Measurements from ENCODE around the gene KLRG1. TPM values are rescaled to one million over a fixed set of nuclear protein-coding genes. Genes with fewer than 3 reads are reported as not detected.

KLRG1 gene
- total RNA-seq, 2 experiments from 2014 or later: 3.9 to 5.2 TPM

DNA sequence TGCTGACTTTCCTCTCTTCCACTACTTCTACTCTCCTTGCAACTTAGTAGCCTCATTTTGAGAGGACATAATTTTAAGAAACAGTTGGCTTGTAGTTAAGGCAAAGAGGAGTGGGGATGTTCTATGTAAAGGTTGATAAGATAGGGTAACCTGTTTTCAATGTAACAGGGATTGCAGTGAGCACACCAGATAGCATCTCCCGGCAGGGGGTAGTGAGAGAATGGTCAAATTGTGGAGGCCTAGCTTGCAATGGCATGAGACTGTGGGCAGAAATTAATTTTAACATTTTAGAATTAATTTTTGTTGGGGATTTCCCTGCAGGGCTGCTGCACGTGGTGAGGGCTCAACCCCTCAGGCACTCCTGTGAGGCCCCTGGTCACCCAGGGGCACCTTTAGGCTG, 41.4 kb downstream of the KLRG1 start:
- intact Hi-C loops (cut with micrococcal nuclease): no loop called here
- Mint-ChIP-seq H3K27me3 (ENCODE audit: low read depth) (no peaks in the 10 kb centered on the region), H3K27ac (peak overlapping the region; percentile 55), H3K36me3 (ENCODE audit: low read depth) (peaks cover 13% of the 10 kb centered on the region), H3K9me3 (peaks cover 3% of the 10 kb centered on the region), H3K4me1 (ENCODE audit: low read depth) (peaks cover 56% of the 10 kb centered on the region), H3K4me3 (no peak overlapping the region)
- CTCF ChIA-PET: interaction anchor here (1.4 to 4.2 kb wide), 2 partner anchors 9 to 80 kb away, joined by 3 to 34 read pairs; partner anchors contain the start of gene M6PR
- no peak for DNase-seq

DNA sequence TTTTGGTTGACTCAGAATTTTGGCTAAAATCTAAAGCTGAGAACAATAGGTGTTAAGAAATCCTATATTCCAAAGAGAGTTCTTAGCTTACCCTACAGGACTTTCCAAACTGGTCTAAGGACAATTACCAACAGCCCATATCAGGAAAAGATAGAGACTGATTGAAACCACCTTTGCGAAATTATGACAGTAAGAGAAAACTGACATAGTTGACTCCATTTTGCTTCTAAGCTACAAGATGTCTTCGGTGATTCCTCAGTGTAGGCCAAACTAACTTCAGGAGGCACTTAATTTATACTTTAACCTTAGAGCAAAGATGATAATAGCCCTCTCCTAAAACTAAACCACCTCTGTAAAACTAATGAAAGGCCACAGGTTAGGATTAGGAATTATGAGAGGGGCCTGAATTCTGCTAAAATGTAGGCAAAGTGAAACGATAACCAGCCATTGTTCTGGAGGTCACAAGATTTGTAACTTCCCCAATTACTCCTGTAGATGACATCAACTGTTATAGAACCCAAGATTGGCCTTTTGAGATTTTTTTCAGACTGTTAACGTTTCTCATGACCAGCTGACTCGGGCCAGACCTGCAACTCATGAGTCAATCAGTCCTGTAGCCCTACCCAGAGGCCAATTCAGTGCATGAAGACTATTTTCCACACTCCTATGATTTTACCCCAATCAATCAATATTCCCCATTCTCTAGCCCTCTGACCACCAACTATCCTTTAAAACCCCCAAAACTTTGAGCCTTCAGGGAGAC, 43.0 kb downstream of the KLRG1 start:
- H3K4me3 Mint-ChIP-seq: no peak overlapping the region
- peak; percentile 31 for DNase-seq
- CTCF ChIA-PET: interaction anchor here (0.6 to 7.0 kb wide), 9 partner anchors 9 to 115 kb away, joined by 3 to 191 read pairs (median 5); partner anchors contain the start of gene M6PR
- H3K27me3 Mint-ChIP-seq (ENCODE audit: low read depth): no peaks in the 10 kb centered on the region
- H3K4me1 Mint-ChIP-seq (ENCODE audit: low read depth): peaks cover 64% of the 10 kb centered on the region
- peak overlapping the region; percentile 41 for H3K27ac Mint-ChIP-seq
- H3K36me3 Mint-ChIP-seq (ENCODE audit: low read depth): peaks cover 13% of the 10 kb centered on the region
- H3K9me3 Mint-ChIP-seq: peaks cover 3% of the 10 kb centered on the region
- intact Hi-C loops (cut with micrococcal nuclease): no loop called here

DNA sequence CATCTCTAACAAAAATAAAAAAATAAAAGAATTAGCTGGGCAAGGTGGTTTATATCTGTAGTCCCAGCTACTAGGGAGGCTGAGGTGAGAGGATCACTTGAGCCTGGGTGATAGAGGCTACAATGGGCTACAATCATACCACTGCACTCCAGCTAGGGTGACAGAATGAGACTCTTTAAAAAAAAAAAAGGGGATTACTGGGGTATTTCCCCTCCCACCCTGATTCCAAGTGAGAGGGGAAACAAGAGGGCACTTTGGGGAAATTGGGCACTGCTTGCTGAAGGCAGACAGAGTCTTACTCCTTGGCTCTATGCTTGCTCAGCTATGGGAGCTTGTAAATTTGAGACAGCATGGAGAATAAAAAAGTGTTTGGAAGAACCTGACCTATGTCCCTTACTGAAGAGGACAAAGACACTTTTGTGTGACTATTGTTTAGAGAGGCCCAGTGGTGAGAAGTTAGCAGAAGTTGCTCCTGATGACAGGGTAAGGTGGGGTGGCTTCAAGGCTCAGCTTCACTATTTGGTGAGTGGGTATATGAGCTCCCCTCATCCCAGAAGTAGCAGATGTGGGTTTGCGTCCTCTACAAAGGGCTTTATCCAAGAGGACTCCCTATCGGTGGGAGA, 44.0 kb downstream of the KLRG1 start:
- CTCF ChIA-PET: interaction anchor here (0.6 to 7.0 kb wide), 7 partner anchors 9 to 428 kb away, joined by 3 to 191 read pairs (median 5); partner anchors contain the start of gene M6PR
- DNase-seq: no peak
- Mint-ChIP-seq H3K9me3 (peaks cover 3% of the 10 kb centered on the region), H3K4me3 (no peak overlapping the region), H3K4me1 (ENCODE audit: low read depth) (peaks cover 64% of the 10 kb centered on the region), H3K36me3 (ENCODE audit: low read depth) (peaks cover 9% of the 10 kb centered on the region), H3K27me3 (ENCODE audit: low read depth) (no peaks in the 10 kb centered on the region), H3K27ac (no peak overlapping the region)
- intact Hi-C loops (cut with micrococcal nuclease): no loop called here

DNA sequence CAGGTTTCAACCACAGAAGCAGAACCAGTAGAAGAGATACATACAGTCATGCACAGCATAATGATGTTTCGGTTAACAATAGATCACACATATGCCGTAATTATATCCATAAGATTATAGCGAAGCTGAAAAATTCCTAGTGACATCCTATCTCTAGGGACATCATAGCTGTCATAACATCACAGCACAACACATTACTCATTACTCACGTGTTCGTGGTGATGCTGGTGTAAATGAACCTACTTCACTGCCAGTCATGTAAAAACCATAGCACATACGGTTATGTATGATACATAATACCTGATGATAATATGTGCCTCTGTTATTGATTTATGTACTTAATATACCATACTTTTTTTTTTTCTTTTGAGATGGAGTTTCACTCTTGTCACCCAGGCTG, 44.7 kb downstream of the KLRG1 start:
- DNase-seq: no peak
- Mint-ChIP-seq H3K27me3 (ENCODE audit: low read depth) (no peaks in the 10 kb centered on the region), H3K36me3 (ENCODE audit: low read depth) (peaks cover 5% of the 10 kb centered on the region), H3K27ac (no peak overlapping the region), H3K4me3 (no peak overlapping the region), H3K4me1 (ENCODE audit: low read depth) (peaks cover 66% of the 10 kb centered on the region), H3K9me3 (peaks cover 3% of the 10 kb centered on the region)
- CTCF ChIA-PET: interaction anchor here (0.9 to 7.0 kb wide), 3 partner anchors 15 to 83 kb away, joined by 3 to 191 read pairs (median 6); partner anchors contain the start of gene M6PR
- intact Hi-C loops (cut with micrococcal nuclease): no loop called here

DNA sequence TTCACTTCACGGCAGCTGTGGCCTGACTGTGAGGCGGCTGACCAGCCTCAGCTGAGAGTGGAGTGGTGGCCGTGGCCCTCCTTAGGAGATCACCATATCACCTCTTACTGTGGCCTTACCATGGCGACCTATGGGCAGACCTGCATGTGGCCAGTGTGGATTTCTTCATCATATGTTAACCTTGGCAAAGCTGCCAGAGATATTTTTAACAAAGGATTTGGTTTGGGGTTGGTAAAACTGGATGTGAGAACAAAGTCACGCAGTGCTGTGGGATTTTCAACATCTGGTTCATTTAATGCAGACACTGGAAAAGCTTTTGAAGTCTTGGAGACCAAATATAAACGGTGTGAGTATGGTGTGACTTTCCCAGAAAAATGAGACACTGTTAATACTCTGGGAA, 46.9 kb downstream of the KLRG1 start:
- peaks cover 3% of the 10 kb centered on the region for H3K9me3 Mint-ChIP-seq
- H3K4me3 Mint-ChIP-seq: no peak overlapping the region
- H3K36me3 Mint-ChIP-seq (ENCODE audit: low read depth): peaks cover 5% of the 10 kb centered on the region
- H3K27ac Mint-ChIP-seq: no peak overlapping the region
- DNase-seq: no peak
- no peaks in the 10 kb centered on the region for H3K27me3 Mint-ChIP-seq (ENCODE audit: low read depth)
- CTCF ChIA-PET: interaction anchor here (1.1 to 7.0 kb wide), 6 partner anchors 10 to 121 kb away, joined by 3 to 191 read pairs (median 4); partner anchors contain the start of genes M6PR and PHC1
- intact Hi-C loops (cut with micrococcal nuclease): no loop called here
- peaks cover 68% of the 10 kb centered on the region for H3K4me1 Mint-ChIP-seq (ENCODE audit: low read depth)

DNA sequence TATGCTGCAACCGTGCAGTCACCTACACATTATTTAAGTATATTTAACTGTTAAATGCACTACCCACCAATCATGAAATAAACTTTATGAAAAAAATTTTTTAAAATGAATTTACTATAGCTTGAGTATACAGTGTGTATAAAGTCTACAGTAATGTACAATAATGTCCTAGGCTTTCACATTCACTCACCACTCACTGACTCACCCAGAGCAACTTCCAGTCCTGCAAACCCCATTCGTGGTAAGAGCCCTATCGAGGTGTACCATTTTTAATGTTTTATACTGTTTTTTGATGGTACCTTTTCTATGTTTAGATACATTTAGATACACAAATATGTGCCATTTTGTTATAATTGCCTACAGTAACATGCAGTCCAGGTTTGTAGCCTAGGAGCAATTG, 48.1 kb downstream of the KLRG1 start:
- intact Hi-C loops (cut with micrococcal nuclease): no loop called here
- H3K4me1 Mint-ChIP-seq (ENCODE audit: low read depth): peaks cover 57% of the 10 kb centered on the region
- no peak overlapping the region for H3K4me3 Mint-ChIP-seq
- CTCF ChIA-PET: interaction anchor here (0.6 to 7.0 kb wide), 9 partner anchors 9 to 147 kb away, joined by 3 to 191 read pairs (median 10); partner anchors contain the start of genes KLRG1, M6PR and PHC1
- H3K27ac Mint-ChIP-seq: no peak overlapping the region
- peaks cover 5% of the 10 kb centered on the region for H3K36me3 Mint-ChIP-seq (ENCODE audit: low read depth)
- DNase-seq: no peak
- H3K9me3 Mint-ChIP-seq: peaks cover 3% of the 10 kb centered on the region
- H3K27me3 Mint-ChIP-seq (ENCODE audit: low read depth): no peaks in the 10 kb centered on the region

DNA sequence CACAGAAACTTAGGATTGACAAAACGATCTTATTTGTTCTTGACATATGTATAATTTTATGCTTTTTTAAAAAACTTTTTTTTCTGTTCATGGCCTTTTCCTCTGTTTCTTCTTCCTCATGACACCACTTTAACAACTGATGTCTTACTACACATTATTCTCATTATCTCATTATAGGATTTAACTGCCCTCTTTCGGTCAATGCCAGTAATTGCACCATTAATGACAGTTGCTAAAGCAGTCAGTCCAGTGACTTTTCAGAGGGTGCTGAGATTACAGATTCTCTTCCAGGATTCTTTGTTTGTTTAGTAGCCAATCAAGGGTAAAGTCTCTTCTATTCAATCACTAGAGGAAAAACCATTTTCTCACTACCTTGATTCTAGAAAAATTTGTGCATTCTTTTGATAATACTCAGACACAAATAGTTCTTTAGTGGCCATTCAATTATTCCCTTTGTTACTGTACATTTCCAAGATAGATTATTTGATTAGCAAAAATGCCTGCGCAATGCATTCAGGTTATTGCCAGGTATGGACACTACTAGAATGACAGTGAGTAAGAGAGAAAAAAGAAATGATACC, 50.1 kb downstream of the KLRG1 start:
- Mint-ChIP-seq H3K27me3 (ENCODE audit: low read depth) (no peaks in the 10 kb centered on the region), H3K36me3 (ENCODE audit: low read depth) (peaks cover 4% of the 10 kb centered on the region), H3K4me1 (ENCODE audit: low read depth) (peaks cover 42% of the 10 kb centered on the region), H3K9me3 (peaks cover 3% of the 10 kb centered on the region), H3K27ac (no peak overlapping the region), H3K4me3 (no peak overlapping the region)
- CTCF ChIA-PET: interaction anchor here (0.7 to 7.0 kb wide), 16 partner anchors 10 to 379 kb away, joined by 3 to 191 read pairs (median 5); partner anchors contain the start of genes KLRG1 and M6PR
- intact Hi-C loops (cut with micrococcal nuclease): loop anchor here (1.0 to 2.0 kb wide), 5 partner anchors 89 to 383 kb away; partner anchors contain the start of gene PHC1
- DNase-seq: no peak

DNA sequence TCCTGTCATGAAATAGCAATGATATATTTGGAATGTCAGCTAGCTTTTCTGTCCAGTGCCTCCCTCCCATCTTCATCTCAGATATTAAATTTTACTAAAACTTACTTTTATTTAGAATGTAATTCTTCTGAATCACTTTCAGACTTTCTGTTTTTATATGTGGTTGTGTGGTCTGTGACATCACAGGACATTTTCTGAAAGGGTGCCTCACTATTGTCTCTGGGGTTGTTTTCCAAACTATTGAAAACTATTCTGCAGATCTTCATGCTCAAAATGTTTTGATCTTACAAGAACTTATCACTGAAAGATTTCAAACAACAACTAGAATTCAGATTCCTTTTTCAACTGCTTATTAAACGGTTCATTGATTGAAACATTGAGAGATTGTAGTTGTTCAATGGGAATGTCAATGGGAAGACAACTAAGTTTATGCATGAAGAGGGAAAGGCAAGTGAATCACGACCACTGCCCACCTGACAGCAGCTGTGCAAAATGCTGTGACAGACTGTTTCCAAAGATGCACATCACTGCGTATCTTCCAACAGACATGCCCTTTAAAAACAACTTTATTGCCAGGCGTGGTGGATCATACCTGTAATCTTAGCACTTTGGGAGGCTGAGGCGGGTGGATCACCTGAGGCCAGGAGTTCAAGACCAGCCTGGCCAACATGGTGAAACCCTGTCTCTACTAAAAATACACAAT, 51.3 kb downstream of the KLRG1 start:
- H3K4me3 Mint-ChIP-seq: no peak overlapping the region
- no peaks in the 10 kb centered on the region for H3K36me3 Mint-ChIP-seq (ENCODE audit: low read depth)
- no peaks in the 10 kb centered on the region for H3K27me3 Mint-ChIP-seq (ENCODE audit: low read depth)
- CTCF ChIA-PET: interaction anchor here (1.3 to 4.3 kb wide), 3 partner anchors 9 to 360 kb away, joined by 4 to 38 read pairs (median 6); partner anchors contain the start of gene M6PR
- no peak overlapping the region for H3K27ac Mint-ChIP-seq
- DNase-seq: no peak
- peaks cover 42% of the 10 kb centered on the region for H3K4me1 Mint-ChIP-seq (ENCODE audit: low read depth)
- H3K9me3 Mint-ChIP-seq: no peaks in the 10 kb centered on the region
- intact Hi-C loops (cut with micrococcal nuclease): no loop called here

DNA sequence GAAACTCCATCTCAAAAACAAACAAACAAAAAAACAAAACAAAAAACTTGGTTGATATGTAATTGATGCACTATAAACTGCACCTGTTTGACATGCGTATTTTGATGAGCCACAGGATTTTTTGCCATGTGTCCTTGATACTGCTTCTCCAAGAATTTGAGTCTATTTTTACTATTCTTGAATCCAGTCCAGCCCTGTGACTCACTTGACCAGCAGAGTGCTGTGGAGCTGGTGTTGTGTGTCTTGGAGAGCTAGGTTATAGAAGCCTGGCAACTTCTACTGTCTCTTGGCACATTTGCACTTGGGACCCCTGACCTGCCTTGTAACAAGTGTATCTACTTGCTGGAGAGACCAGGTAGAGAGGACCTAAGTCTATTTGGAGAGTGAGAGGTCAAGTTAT, 52.0 kb downstream of the KLRG1 start:
- Mint-ChIP-seq H3K4me3 (no peak overlapping the region), H3K27ac (no peak overlapping the region), H3K36me3 (ENCODE audit: low read depth) (no peaks in the 10 kb centered on the region), H3K4me1 (ENCODE audit: low read depth) (peaks cover 41% of the 10 kb centered on the region), H3K27me3 (ENCODE audit: low read depth) (no peaks in the 10 kb centered on the region), H3K9me3 (peaks cover 1% of the 10 kb centered on the region)
- no peak for DNase-seq
- CTCF ChIA-PET: interaction anchor here (0.9 to 4.3 kb wide), 5 partner anchors 8 to 361 kb away, joined by 3 to 38 read pairs (median 6); partner anchors contain the start of gene M6PR
- intact Hi-C loops (cut with micrococcal nuclease): no loop called here

DNA sequence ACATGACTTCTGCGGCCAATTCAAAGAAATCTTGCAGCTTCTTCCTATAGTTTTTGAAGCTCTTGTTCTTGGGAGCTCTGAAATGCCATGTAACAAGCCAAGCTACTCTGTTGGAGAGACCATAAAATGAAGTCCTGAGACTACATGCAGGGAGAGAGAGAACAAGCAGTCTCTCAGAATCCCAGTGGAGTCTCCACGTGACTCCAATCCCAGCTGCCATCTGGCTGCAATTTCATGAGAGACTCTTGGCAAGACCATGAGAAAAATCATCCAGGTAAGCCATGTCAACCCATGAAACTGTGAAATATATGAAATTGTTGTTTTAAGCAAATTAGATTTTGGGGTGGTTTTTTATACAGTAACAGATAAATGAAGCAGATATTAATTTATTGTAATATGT, 54.4 kb downstream of the KLRG1 start:
- Mint-ChIP-seq H3K9me3 (peaks cover 1% of the 10 kb centered on the region), H3K27ac (peak overlapping the region; percentile 10), H3K4me1 (ENCODE audit: low read depth) (peaks cover 27% of the 10 kb centered on the region), H3K36me3 (ENCODE audit: low read depth) (no peaks in the 10 kb centered on the region), H3K4me3 (no peak overlapping the region), H3K27me3 (ENCODE audit: low read depth) (no peaks in the 10 kb centered on the region)
- intact Hi-C loops (cut with micrococcal nuclease): no loop called here
- CTCF ChIA-PET: interaction anchor here (4.3 kb wide), 1 partner anchor 93 kb away, joined by 38 read pairs; the partner anchor contains the start of gene M6PR
- DNase-seq: no peak

DNA sequence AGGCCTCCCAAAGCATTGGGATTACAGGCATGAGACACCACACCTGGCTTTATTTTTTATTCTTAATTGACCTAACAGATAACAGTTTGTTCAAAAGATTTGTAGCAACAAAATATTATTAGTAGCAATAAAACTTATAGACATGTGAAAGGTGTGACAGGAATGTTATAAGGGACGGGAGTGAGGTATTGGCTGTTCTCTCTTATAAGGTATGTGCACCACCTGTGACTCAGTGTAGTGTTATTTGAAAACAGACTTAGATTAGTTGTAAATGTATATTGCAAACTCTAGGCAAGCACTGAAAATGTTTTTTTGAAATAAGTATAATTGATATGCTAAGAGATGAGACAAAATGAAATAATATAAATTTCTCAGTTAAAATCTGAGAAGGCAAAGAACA, 57.8 kb downstream of the KLRG1 start:
- CTCF ChIA-PET: interaction anchor here (0.8 to 4.1 kb wide), 5 partner anchors 9 to 157 kb away, joined by 4 to 29 read pairs (median 16); partner anchors contain the start of gene M6PR
- H3K4me1 Mint-ChIP-seq (ENCODE audit: low read depth): peaks cover 11% of the 10 kb centered on the region
- no peaks in the 10 kb centered on the region for H3K36me3 Mint-ChIP-seq (ENCODE audit: low read depth)
- intact Hi-C loops (cut with micrococcal nuclease): no loop called here
- no peak overlapping the region for H3K27ac Mint-ChIP-seq
- H3K4me3 Mint-ChIP-seq: no peak overlapping the region
- H3K27me3 Mint-ChIP-seq (ENCODE audit: low read depth): no peaks in the 10 kb centered on the region
- peaks cover 1% of the 10 kb centered on the region for H3K9me3 Mint-ChIP-seq
- DNase-seq: no peak

Data from activated naive CD4-positive, alpha-beta T cell treated with anti-CD3 and anti-CD28 coated beads for 36 hours (primary cell).